22Rv1 (cell line): ENCODE results near the gene DOK1.

Experiments used
- ZFX ChIP-seq: fragments of 450-650 bp; IDR thresholded peaks from 2 replicates; pipeline ENCODE4 v1.6.1; 2017; ENCODE audit warnings: antibody characterized with exemption, borderline replicate concordance
- TF ChIP-seq, protein P1 (sequence below): fragments of 450-650 bp; IDR thresholded peaks from 2 replicates; pipeline ENCODE4 v1.5.1; 2017; ENCODE audit warnings: mild to moderate bottlenecking

- TF ChIP-seq, protein P1, sequence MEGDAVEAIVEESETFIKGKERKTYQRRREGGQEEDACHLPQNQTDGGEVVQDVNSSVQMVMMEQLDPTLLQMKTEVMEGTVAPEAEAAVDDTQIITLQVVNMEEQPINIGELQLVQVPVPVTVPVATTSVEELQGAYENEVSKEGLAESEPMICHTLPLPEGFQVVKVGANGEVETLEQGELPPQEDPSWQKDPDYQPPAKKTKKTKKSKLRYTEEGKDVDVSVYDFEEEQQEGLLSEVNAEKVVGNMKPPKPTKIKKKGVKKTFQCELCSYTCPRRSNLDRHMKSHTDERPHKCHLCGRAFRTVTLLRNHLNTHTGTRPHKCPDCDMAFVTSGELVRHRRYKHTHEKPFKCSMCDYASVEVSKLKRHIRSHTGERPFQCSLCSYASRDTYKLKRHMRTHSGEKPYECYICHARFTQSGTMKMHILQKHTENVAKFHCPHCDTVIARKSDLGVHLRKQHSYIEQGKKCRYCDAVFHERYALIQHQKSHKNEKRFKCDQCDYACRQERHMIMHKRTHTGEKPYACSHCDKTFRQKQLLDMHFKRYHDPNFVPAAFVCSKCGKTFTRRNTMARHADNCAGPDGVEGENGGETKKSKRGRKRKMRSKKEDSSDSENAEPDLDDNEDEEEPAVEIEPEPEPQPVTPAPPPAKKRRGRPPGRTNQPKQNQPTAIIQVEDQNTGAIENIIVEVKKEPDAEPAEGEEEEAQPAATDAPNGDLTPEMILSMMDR, result no peak
- no peak for TF ChIP-seq ZFX
Observed at GRCh38 chr2:74546004-74546403, 8.5 kb upstream of the DOK1 start.
